Suppressor macrophage treated with lipopolysaccharide for 1 hour (primary cell): ENCODE data around the gene ALS2CL.
"Not testable (repeated sequence)": the region's sequence is repeated elsewhere in the genome, so short reads cannot be mapped to it uniquely, and the experiment has no call there.

ENCODE experiments used
- DNase-seq, 3 donors: peaks; one replicate each; pipeline ENCODE4 v3.0.0-alpha.2; 2020 to 2022

ALS2CL gene

GRCh38 chr3:46693038-46693891 lies at the start of gene ALS2CL:
TSS of gene ALS2CL (minus strand) at chr3:46693679. CDS start at chr3:46689440, 4,239 bp downstream.
- DNase-seq, result peak; percentile 76 to 84 (median 76)

- DNase-seq, result peak in 2 of 3 donors; percentile 10 to 32
Observed at GRCh38 chr3:46742992-46743585, 49.6 kb upstream of the ALS2CL start.

GRCh38 chr3:46739565-46739964 lies 46.1 kb upstream of the ALS2CL start:
- DNase-seq, result not testable (repeated sequence)

DNA sequence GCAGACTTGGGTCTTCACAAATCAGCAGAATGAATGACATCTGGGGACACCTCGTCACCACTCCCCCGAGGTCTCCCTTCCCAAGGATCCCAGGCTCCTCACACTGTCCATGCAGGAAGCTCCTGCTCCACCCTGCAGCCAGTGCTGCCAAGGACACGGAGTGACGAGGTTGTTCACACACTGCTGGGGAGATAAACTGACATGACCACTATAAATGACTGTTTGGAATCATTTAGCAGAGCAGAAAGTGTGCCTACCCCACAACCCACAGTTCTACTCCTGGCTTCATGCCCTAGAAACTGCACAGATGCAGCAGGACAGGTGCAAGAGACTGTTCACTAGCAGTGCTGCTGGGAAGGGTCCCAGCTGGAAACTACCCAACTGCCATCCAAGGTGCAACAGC lies 43.9 kb upstream of the ALS2CL start:
- DNase-seq, result no peak

GRCh38 chr3:46736006-46736872 lies 42.8 kb upstream of the ALS2CL start:
- DNase-seq, result no peak

DNA sequence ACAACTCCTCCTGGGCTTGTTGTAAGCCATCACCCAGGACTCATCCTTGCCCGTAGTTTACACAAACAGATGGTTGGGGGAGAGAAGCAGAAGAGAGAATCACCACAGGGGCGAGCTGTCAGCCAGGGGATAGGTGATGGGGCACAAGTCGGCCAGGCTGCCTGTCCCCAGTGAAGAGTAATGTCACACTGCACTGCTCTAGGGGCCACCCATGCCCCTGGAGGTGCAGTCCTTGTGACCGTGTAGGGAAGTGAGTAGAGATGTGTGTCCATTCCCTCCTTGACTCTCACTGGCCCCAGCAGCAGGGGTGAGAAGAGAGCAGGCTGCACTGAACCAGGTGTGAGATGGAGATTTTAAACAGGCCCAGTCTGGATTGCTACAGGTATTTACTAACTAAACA lies 41.3 kb upstream of the ALS2CL start:
- DNase-seq, result no peak

DNA sequence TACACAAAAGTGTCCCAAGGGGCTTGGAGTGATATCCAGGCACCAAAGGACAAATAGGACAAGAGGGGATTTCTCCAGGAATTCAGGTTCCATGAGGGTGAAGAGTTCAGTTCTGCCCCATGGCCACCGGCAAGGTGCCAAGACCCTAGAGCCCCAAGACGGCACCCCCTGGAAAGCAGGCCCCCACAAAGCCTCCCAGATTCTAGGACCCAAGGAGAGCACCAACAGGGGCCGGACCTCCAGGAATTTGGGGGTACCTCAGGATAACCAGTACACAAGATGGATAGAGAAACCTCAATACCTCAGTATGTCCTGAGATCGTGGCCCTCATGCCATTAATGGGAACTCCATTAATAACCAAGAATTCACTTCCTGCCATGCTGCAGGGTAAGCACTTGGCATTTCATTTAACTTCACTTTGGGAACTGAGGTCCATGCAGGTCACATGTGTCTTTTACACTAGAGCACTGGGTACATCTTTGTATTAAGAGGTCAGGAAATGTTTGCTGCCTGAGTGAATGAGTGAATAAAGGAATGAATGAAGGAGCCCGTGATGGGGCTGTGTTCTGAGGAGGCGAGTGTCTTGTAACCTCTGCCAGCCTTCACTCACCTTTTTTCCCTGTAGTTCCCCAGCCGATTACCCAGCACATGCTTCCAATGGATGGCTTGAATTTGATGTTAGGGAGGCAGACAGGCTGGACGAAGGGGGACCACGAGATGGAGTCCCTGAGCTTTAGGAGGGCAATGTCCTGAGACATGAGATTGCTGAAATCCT lies 39.7 kb upstream of the ALS2CL start:
- no peak for DNase-seq

- DNase-seq, result no peak
Observed at GRCh38 chr3:46731795-46732194, 38.3 kb upstream of the ALS2CL start.

GRCh38 chr3:46730819-46731218 lies 37.3 kb upstream of the ALS2CL start:
- no peak for DNase-seq

DNA sequence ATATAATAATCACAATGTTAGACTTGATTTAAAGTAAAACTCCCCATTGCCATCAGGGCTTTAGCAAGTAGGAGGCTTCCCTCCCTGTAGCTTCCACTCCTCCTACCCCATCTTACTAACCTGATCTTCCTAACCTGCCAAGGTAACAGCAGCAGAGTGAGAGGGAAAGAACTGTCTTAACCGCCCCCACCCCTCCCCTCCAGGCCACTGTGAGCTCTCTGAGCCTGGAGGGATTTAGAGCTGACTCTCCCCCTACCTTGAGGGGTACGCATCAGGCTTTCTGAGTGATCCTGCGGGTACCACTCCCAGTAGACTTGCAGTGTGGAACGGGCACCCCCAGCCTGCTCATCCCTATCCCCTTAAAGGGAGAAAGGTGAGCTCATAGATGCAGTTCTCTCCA lies 35.6 kb upstream of the ALS2CL start:
- no peak for DNase-seq

DNA sequence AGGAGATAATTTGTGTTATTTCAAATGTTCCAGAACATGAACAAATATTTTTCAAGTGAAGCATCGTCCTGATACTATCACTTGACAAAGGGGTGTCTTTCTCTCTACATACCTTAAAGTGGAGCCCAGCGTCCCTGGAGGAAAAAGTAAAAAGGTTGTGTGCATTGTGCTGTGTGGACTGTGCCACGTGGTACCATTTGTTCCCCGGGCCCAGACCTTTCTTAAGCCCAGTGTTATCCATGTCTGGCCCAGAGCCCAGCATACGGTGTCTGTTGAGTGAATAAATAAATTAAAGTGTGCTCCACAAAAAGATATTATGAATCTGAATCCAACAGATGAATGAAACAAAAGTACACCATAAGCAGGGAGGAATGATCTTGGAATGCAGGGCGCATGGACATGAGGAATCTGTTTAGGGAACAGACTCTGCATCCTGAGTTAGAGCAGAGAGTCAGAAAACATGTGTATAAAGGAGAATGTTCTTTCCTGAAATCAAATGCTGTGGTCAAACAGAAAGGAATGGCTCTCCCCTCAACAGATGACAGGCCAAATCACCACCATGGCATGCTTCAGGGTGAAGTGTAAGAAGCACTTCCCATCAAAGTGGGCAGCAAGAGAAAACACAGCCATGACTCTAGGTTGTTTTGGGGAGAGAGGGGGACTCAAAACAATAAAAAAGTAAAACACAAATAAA lies 32.3 kb upstream of the ALS2CL start:
- DNase-seq, result no peak

- no peak for DNase-seq
Observed at GRCh38 chr3:46724424-46724823, 30.9 kb upstream of the ALS2CL start.

- no peak for DNase-seq
Observed at GRCh38 chr3:46722443-46722842, 29.0 kb upstream of the ALS2CL start.

DNA sequence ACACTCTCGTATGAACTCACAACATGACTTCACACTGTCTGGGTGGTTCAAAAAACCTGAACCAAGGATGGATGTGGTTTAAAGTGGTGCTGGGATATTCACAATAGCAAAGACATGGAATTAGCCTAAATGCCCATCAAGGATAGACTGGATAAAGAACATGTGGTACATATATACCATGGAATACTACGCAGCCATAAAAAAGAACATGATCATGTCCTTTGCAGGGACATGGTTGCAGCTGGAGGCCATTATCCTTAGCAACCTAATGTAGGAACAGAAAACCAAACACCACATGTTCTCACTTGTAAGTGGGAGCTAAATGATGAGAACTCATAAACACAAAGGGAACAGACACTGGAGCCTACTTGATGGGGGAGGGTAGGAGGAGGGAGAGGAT lies 27.5 kb upstream of the ALS2CL start:
- no peak for DNase-seq

DNA sequence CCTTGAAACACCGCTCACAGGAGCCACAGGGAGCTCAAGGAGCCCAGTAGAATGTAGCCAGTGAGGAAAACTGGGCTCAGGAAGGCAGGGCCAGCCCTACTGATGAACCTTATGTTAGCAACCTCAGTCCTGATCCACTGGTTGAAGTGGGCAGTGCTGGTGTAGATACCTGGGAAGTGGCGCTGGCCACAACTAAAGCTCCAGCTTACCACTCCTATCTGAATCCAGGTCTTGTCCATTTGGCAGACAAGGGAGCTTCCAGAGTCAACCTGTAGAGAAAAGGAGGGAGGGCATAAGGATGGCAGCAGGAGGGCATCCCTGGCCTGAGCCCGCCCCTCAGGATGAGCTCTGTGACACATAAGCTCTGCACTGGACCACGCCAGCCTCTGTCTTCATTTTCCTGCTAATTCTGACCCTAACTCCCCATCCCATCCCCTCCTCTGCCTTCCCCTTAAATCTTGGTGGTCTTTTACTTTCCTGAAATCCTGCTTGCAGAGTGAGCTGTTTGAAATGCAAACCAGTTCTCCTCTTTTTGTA lies 26.3 kb upstream of the ALS2CL start:
- no peak for DNase-seq

DNA sequence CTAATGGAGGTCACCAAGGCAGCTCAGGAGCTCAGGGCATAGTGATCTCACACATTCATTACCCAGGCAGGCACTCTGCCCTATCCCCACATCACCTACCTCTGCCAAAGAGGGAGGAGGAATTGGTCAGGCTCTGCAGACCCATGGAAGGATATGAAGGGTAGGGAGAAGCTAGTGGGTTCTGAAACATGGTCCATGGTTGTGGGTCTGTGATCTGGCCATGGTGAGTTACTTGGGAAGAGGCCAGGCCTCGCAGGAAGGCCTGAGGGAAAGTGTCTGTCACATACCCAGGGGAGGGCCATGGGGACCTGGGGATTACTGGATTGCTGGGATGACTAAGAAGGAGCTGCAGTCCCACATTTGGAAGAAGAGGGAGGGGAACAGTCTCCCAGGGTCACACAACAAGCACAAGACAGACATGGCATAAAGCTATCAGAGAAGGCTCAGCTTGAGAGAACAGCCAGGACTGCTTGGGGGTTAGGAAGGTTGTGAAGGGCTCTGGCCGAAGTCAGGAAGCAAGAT lies 25.6 kb upstream of the ALS2CL start:
- DNase-seq, result no peak

GRCh38 chr3:46717447-46718231 lies 24.2 kb upstream of the ALS2CL start, which contains the start of gene PRSS50:
TSS of gene PRSS50 (minus strand) at chr3:46717869. CDS start at chr3:46717824, 45 bp downstream.
- peak in 1 of 3 donors; percentile 56 for DNase-seq

DNA sequence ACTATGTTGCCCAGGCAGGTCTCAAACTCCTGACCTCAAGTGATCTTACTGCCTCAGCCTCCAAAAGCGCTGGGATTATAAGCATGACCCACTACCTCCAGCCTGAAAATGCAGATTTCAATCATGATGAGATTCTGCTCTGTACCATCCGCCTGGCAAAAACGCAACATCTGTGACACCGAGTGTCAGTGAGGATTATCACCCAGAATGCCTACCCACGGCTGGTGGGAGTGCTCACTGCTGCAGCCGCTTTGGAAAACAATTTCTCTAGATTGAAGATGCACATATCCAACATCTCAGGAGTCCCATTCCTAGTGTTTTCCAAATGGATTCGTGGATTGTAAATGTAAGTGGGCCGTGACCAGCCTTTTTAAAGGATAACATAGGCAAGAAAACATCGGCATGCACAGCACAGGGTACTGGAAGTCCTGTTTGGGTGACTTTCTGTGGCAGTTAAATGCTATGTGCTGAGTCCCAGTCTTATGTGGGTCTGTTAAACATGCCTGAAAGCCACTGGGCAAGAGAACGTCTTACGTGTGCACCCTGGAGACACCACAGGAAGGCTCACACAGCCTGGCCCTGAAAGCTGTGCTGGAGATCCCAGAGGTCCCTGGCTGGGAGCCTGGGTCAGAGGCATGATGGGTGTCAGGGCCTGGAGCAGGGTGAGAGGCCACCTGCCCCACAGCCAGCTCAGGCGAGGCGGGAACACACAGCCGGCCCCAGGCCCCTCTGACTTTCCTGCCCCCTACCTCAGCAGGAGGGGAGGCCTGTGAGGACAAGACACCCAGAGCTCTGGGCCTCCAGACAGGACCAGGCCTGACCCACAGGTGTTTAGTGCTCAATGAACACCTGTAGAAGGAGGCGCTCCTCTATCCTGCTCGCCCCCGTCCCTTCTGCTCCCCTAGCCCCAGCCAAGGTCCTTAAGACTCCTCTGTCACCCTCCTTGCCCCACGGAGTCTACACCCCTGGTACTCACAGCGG lies 23.3 kb upstream of the ALS2CL start:
- no peak for DNase-seq

DNA sequence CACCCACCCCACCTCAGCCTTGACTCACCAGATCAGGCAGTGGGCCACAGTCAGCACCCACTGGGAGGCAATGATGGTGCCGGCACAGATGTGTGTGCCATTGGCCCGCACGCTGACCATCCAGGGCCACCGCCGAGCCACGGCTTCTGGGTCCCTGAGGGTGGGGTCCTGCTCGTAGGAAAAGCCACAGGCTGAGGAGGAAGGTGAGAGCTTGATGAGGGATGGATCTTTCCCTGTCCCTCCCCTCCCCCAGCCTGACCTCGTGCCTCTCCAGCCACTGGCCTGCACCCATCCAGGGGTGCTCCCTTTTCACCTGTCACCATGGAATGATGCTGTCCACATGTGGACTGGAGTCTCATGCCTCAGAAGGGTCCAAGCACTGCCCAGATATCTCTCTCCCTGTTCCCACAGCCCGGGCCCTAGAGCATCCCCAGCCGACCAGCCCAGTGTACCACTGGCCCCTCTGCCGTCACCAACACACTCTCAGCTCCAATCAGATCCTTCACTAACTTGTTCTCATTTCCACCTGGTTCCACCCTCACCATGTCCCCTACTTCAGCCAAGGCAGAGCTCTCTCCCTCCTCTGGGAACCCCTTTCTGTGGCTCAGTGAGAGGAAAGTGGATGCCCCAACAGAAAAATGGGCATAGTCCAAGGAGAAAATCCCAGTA lies 22.2 kb upstream of the ALS2CL start:
- no peak for DNase-seq
